GM12873 (cell line): ENCODE results near the gene STAB2.

Source experiments
- CTCF ChIP-seq: IDR thresholded peaks from 2 replicates; pipeline ENCODE4 v1.5.1; 2012; ENCODE audit warnings: low read depth, mild to moderate bottlenecking, moderate library complexity, low read length, control low read depth; ENCODE audit not compliant: insufficient read depth; ENCODE audit errors: missing control alignments

Gene STAB2

GRCh38 chr12:103814436-103814835 is 227.4 kb downstream of the STAB2 start:
- TF ChIP-seq CTCF = no peak
